ENCODE results near the gene TASP1.
A peak's percentile ranks its signal among the peaks of the same experiment; 100 is the strongest.
"Not testable (repeated sequence)": the region's sequence is repeated elsewhere in the genome, so short reads cannot be mapped to it uniquely, and the experiment has no call there.

Gene TASP1

GRCh38 chr20:13625304-13625979, 13.3 kb downstream of the TASP1 start:
- no peak for TF ChIP-seq CTCF (IDR thresholded peaks at IDR 0.05; ENCODE audit: extremely low read depth, insufficient read depth, missing control alignments)
- in situ Hi-C loops (cut with MboI; ENCODE audit: low pct_unique_long_range_greater_than_20kb, low sequenced_read_pairs, unreplicated experiment) = no loop called here
- no peak for DNase-seq (ENCODE audit: low spot score)

GRCh38 chr20:13619415-13619814, 19.3 kb downstream of the TASP1 start:
- in situ Hi-C loops (cut with MboI; ENCODE audit: low pct_unique_long_range_greater_than_20kb, low sequenced_read_pairs, unreplicated experiment); DNase-seq (ENCODE audit: low spot score): not testable (repeated sequence)

GRCh38 chr20:13618456-13618855, 20.3 kb downstream of the TASP1 start:
- DNase-seq (ENCODE audit: low spot score); in situ Hi-C loops (cut with MboI; ENCODE audit: low pct_unique_long_range_greater_than_20kb, low sequenced_read_pairs, unreplicated experiment): not testable (repeated sequence)

GRCh38 chr20:13617585-13617984, 21.1 kb downstream of the TASP1 start:
- DNase-seq (ENCODE audit: low spot score); in situ Hi-C loops (cut with MboI; ENCODE audit: low pct_unique_long_range_greater_than_20kb, low sequenced_read_pairs, unreplicated experiment): not testable (repeated sequence)

GRCh38 chr20:13616713-13617112, 22.0 kb downstream of the TASP1 start:
- not testable (repeated sequence) for DNase-seq (ENCODE audit: low spot score)

GRCh38 chr20:13613917-13614316, 24.8 kb downstream of the TASP1 start:
- in situ Hi-C loops (cut with MboI; ENCODE audit: low pct_unique_long_range_greater_than_20kb, low sequenced_read_pairs, unreplicated experiment) = no loop called here
- no peak for TF ChIP-seq CTCF (IDR thresholded peaks at IDR 0.05; ENCODE audit: extremely low read depth, insufficient read depth, missing control alignments)
- DNase-seq (ENCODE audit: low spot score) = no peak

More at GRCh38 chr20:13616713-13617112, 22.0 kb downstream of the TASP1 start:
- in situ Hi-C loops (cut with MboI; ENCODE audit: low pct_unique_long_range_greater_than_20kb, low sequenced_read_pairs, unreplicated experiment) = not testable (repeated sequence)

- TF ChIP-seq CTCF (IDR thresholded peaks at IDR 0.05; ENCODE audit: extremely low read depth, insufficient read depth, missing control alignments) = no peak
- DNase-seq (ENCODE audit: low spot score) = no peak
- in situ Hi-C loops (cut with MboI; ENCODE audit: low pct_unique_long_range_greater_than_20kb, low sequenced_read_pairs, unreplicated experiment) = no loop called here
These were observed 27.1 kb downstream of the TASP1 start for GRCh38 chr20:13611611-13612125.

- TF ChIP-seq CTCF (IDR thresholded peaks at IDR 0.05; ENCODE audit: extremely low read depth, insufficient read depth, missing control alignments) = peak; percentile 32
- in situ Hi-C loops (cut with MboI; ENCODE audit: low pct_unique_long_range_greater_than_20kb, low sequenced_read_pairs, unreplicated experiment) = no loop called here
- DNase-seq (ENCODE audit: low spot score) = peak; percentile 12
These were observed 28.5 kb downstream of the TASP1 start for GRCh38 chr20:13610184-13610583.

GRCh38 chr20:13608066-13608465, 30.7 kb downstream of the TASP1 start:
- no peak for DNase-seq (ENCODE audit: low spot score)
- in situ Hi-C loops (cut with MboI; ENCODE audit: low pct_unique_long_range_greater_than_20kb, low sequenced_read_pairs, unreplicated experiment) = no loop called here
- no peak for TF ChIP-seq CTCF (IDR thresholded peaks at IDR 0.05; ENCODE audit: extremely low read depth, insufficient read depth, missing control alignments)

- not testable (repeated sequence) for DNase-seq (ENCODE audit: low spot score)
These were observed 45.3 kb downstream of the TASP1 start for GRCh38 chr20:13593423-13593822.

More at GRCh38 chr20:13593423-13593822, 45.3 kb downstream of the TASP1 start:
- in situ Hi-C loops (cut with MboI; ENCODE audit: low pct_unique_long_range_greater_than_20kb, low sequenced_read_pairs, unreplicated experiment) = not testable (repeated sequence)
